Measurements from ENCODE around the gene SLC12A7.
"Not testable (repeated sequence)": the region's sequence is repeated elsewhere in the genome, so short reads cannot be mapped to it uniquely, and the experiment has no call there.

SLC12A7 gene

DNA sequence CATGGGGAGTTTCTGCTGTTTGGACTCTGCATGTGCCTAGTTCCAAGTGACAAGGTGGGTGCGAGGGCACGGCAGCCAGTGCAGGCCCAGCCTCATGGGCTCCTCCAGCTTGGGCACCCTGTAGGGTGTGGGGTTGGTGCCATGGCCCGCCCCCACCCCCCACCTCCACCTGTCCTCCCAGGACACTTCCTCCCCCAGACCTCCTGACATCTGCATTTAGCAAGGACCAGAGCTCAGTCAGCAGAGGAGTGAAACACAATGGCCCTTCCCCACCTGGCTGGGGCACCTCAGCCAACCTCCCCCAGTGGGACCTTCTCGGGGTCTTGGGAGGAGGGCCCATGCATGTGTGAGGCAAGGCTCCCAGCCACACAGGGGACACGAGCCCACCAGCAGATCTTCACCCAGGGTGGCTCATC, 105.2 kb downstream of the SLC12A7 start:
- no peak for DNase-seq (ENCODE audit: low spot score)

DNA sequence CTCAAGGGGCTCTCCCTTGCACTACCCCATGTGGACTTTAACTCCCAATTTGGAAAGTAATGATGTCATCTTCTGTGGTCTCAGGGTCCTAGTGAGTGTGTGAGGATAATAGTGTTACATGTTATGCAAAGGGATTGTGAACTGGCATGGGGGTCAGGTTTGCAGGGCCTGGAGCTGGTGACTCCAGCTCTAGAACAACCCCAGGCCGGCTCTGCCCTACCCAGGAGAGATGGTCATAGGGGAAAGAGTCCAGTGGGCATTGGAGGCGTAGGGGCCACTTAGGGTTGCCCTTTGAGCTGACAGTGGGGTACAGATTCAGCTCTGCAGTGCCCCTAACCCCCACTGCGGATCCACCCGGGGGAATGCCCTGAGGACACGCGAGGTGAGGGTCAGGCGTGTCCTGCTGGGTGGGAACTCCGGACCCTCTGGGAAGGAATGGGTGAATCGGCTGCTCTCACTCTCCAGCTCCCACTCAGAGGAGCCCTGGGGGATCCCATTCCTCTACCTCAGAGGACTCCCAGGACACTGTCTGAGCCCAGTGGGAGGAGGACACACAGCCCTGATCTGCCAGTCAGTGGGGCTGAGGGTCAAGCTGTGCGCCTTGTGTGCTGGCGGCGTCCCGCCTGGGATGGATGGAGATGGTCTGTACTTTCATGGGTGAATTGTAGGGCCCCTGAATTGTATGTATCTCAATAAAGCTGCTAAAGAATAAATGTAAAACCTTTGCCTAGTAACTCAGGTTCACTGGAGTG, 105.8 kb downstream of the SLC12A7 start:
- no peak for DNase-seq (ENCODE audit: low spot score)

- DNase-seq (ENCODE audit: low spot score) = no peak
These were observed 106.5 kb downstream of the SLC12A7 start for GRCh38 chr5:1005249-1005851.

DNA sequence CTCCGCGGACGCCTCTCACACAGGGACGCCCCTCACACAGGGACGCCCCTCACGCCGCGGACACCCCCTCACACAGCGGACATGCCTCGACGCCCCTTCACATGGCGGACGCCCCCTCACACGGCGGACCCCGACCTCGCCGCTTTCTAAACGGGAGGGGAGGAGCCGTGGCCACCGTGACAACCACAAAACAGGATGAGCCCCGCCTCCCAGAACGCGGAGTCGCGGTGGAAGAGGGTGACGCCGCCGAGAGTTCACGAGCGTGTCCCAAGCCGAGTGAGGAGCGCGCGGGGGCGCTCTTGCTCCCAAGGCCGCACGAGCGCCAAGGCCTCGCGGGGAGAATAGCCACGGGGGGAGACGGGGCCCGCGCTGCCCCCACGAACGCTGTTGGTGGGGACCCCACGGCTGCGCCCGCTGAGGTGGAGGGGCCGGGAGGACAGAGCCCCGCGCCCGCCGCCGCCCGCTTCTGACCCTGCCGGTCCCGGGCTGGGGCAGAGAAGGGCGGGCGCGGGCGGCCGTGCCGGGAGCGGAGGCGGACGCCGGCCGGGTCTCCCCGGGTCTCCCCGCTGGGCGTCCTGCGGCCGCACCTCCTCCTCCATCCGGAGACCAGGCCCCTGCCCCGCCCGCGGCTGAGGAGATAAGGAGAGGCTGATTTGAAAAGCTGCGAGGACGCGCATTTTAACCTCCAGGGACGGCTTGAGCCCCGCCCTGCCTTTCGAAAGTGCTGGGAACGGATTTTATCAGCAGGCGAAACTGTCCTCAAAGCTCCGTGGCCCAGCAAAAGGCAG, 107.2 kb downstream of the SLC12A7 start:
- DNase-seq (ENCODE audit: low spot score) = no peak

DNA sequence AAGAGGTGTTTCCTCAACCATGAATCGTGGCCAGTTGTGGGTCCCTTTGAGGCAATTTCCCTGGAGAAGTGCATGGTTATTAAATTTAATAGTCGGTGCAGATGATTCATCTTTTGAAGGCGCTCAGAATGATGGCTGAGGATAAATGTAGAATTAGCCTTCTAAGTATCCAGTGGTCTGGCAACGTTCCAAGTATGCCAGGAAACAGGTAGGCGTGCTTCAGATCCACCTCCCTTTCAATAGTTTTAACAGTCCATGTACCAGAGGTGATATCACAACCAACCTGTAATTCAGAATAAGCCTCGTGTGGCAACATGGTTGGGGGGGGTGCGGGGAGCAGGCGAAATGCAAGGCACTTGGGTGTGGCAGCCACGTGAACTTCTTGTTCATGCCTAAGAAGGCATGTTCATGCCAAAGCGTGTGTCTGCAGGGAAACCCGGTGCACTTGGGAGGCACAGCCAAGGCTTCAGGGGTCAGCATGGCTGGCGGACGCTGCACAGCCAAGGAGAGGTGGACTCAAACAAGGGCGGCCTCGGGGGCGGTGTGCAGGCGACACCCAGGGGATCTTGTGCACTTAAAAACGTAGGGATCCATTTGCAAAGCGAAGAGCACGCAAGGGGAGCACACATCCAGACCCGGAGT, 108.4 kb downstream of the SLC12A7 start:
- no peak for DNase-seq (ENCODE audit: low spot score)

- DNase-seq (ENCODE audit: low spot score) = no peak
These were observed 109.0 kb downstream of the SLC12A7 start for GRCh38 chr5:1002836-1003235.

GRCh38 chr5:1002271-1002546, 109.7 kb downstream of the SLC12A7 start:
- no peak for DNase-seq (ENCODE audit: low spot score)

DNA sequence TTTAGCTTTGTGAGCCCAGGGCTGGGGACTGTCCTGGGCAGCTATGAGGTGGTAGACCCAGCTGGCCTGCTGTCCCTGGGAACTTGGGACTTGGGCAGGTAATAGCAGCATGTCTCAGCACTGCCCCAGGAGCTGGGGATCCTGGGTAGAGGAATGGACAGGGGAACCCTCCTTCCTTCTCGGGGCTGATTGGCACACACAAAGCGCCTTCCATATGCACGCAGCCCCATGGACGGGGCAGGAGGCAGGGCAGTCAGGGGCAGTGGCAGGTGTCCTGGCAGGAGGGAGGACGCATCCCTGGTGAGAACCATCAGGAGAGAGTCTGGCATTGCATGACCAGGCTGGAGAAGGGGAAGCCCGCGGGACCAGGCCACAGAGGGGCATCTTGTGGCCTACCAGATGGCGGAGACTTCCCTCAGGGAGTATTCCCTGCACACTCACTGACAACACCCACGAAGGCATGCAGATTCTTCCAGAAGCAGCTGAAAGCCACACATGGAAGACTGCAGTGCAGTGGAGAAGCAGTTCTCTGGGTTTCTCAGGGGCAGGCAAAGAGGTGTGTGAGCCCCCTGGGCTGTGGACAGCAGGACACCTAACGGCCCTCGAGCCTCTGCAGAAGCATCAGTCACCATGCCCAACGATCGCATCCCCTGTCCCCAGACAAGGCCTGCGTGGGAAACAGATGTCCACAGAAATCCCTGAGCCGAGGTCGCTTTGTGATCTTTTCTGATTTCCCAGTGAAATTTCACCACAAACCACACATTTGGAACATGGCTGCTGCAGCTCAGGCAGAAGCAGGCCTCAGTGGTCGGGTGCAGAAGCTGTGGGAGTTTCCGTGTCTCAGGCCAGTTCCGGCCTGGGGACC, 110.2 kb downstream of the SLC12A7 start:
- no peak for DNase-seq (ENCODE audit: low spot score)

DNA sequence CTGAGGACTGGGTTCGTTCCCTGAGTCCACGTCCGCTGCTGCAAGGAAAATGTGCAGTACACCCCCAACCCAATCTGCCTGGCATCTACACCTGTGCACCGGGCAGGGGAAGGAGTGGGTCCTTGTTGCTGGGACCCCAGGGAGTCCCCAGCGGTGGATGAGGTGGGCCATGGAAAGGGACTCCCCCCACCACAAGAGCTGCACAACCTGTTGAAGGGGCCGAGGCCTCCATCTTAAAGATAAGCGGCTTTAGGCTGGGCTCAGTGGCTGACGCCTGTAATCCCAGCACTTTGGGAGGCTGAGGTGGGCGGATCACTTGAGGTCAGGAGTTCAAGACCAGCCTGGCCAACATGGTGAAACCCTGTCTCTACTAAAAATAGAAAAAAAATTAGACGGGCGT, 111.0 kb downstream of the SLC12A7 start:
- DNase-seq (ENCODE audit: low spot score) = not testable (repeated sequence)

All from putamen (tissue), 1 donor.